HL-60 (cell line): ENCODE data around the gene SIAH1.

Experiments used
- DNase-seq, 2 experiments: peaks; one replicate each; pipeline ENCODE4 v3.0.0-alpha.2; 2010 to 2020; ENCODE audit warnings: low read depth in 1 of 2, low spot score in 1 of 2
- H3K27ac ChIP-seq: fragments of 250-450 bp; sonication (Bioruptor Pico); replicated peaks from 2 replicates; pipeline ENCODE4 v1.5.1; 2020; ENCODE audit warnings: mild to moderate bottlenecking, moderate library complexity
- H3K27me3 ChIP-seq: fragments of 250-450 bp; sonication (Bioruptor Pico); 2 replicates; pipeline ENCODE4 v1.5.1; 2021; ENCODE audit warnings: mild to moderate bottlenecking, moderate library complexity; ENCODE audit not compliant: insufficient read depth, poor library complexity, severe bottlenecking
- H3K4me3 ChIP-seq: replicated peaks from 2 replicates; pipeline ENCODE4 v1.5.1; 2011; ENCODE audit warnings: mild to moderate bottlenecking, control low read depth, low read length; ENCODE audit not compliant: insufficient read depth
- CTCF ChIP-seq: IDR thresholded peaks from one replicate; pipeline ENCODE4 v1.5.1; 2011; ENCODE audit warnings: low read length, control low read depth, inconsistent platforms; ENCODE audit not compliant: insufficient read depth
- GABPA ChIP-seq: IDR thresholded peaks from 2 replicates; pipeline ENCODE4 v1.6.1; 2012; ENCODE audit warnings: low read depth
- POLR2AphosphoS5 ChIP-seq: IDR thresholded peaks from 2 replicates; pipeline ENCODE4 v1.6.1; 2012; ENCODE audit warnings: low read depth
- REST ChIP-seq: IDR thresholded peaks from 2 replicates; pipeline ENCODE4 v1.6.1; 2012; ENCODE audit warnings: low read depth; ENCODE audit not compliant: insufficient replicate concordance
- SPI1 ChIP-seq: IDR thresholded peaks from 2 replicates; pipeline ENCODE4 v1.6.1; 2012; ENCODE audit warnings: low read depth, mild to moderate bottlenecking, borderline replicate concordance

SIAH1 gene

GRCh38 chr16:48361012-48361411 lies 24.2 kb downstream of the SIAH1 start:
- DNase-seq, result no peak
- Histone ChIP-seq H3K27ac (no peak overlapping the region), H3K4me3 (no peak overlapping the region), H3K27me3 (no peaks in the 10 kb centered on the region)
- TF ChIP-seq CTCF (no peak), REST (no peak), GABPA (no peak), POLR2AphosphoS5 (no peak), SPI1 (no peak)

- no peak for TF ChIP-seq GABPA
- DNase-seq, result no peak
- no peak overlapping the region for H3K4me3 ChIP-seq
- no peaks in the 10 kb centered on the region for H3K27me3 ChIP-seq
- H3K27ac ChIP-seq, result no peak overlapping the region
Observed at GRCh38 chr16:48359983-48360382, 25.2 kb downstream of the SIAH1 start.

GRCh38 chr16:48358419-48358818 lies 26.8 kb downstream of the SIAH1 start:
- TF ChIP-seq REST, result no peak
- TF ChIP-seq POLR2AphosphoS5, result no peak
- no peak for TF ChIP-seq CTCF
- TF ChIP-seq SPI1, result no peak
- Histone ChIP-seq H3K27me3 (no peaks in the 10 kb centered on the region), H3K4me3 (no peak overlapping the region), H3K27ac (no peak overlapping the region)
- DNase-seq, result no peak

- TF ChIP-seq GABPA (no peak), CTCF (no peak), SPI1 (no peak), REST (no peak), POLR2AphosphoS5 (no peak)
- Histone ChIP-seq H3K4me3 (no peak overlapping the region), H3K27me3 (no peaks in the 10 kb centered on the region), H3K27ac (no peak overlapping the region)
- DNase-seq, result no peak
Observed at GRCh38 chr16:48356633-48357376, 28.4 kb downstream of the SIAH1 start.
